Mammary epithelial cell (primary cell): ENCODE data around the gene FHIT.

Source experiments
- EZH2 ChIP-seq: IDR thresholded peaks from 2 replicates; pipeline ENCODE4 v1.6.1; 2012; ENCODE audit warnings: low read length, inconsistent platforms, borderline replicate concordance
- TF ChIP-seq, protein P1 (sequence below), 2 donors: IDR thresholded peaks in 1 of 2; conservative IDR thresholded peaks in 1 of 2; 2 replicates each; pipeline ENCODE4 v1.5.1; 2011 to 2012; ENCODE audit warnings: inconsistent platforms in 2 of 2, low read length in 2 of 2, mild to moderate bottlenecking in 2 of 2, control low read depth in 1 of 2, low read depth in 1 of 2; ENCODE audit not compliant: insufficient read depth in 1 of 2; ENCODE audit errors: extremely low read depth in 1 of 2

DNA sequence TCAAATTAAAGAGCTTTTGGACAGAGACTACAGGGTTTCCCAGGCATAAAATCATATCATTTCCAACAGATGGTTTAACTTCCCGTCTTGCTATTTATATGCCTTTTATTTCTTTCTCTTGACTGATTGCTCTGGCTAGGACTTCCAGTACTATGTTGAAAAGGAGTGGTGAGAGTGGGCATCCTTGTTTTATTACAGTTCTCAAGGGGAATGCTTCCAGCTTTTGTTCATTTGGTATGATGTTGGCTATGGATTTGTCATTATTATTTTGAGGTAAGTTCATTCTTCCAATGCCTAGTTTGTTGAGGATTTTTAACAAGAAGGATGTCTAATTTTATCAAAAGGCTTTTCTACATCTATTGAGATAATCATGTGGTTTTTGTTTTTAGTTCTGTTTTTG lies 1304.9 kb downstream of the FHIT start:
- TF ChIP-seq, protein P1, sequence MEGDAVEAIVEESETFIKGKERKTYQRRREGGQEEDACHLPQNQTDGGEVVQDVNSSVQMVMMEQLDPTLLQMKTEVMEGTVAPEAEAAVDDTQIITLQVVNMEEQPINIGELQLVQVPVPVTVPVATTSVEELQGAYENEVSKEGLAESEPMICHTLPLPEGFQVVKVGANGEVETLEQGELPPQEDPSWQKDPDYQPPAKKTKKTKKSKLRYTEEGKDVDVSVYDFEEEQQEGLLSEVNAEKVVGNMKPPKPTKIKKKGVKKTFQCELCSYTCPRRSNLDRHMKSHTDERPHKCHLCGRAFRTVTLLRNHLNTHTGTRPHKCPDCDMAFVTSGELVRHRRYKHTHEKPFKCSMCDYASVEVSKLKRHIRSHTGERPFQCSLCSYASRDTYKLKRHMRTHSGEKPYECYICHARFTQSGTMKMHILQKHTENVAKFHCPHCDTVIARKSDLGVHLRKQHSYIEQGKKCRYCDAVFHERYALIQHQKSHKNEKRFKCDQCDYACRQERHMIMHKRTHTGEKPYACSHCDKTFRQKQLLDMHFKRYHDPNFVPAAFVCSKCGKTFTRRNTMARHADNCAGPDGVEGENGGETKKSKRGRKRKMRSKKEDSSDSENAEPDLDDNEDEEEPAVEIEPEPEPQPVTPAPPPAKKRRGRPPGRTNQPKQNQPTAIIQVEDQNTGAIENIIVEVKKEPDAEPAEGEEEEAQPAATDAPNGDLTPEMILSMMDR (conservative IDR thresholded peaks at IDR 0.05 in 1 of 2, IDR thresholded peaks at IDR 0.05 in 1 of 2; ENCODE audit: extremely low read depth in 1 of 2, insufficient read depth in 1 of 2, low read depth in 1 of 2, low read length in 2 of 2): no peak
- TF ChIP-seq EZH2: no peak
